HepG2 (cell line): ENCODE measurements around the gene DAGLB. TPM values are rescaled to one million over a fixed set of nuclear protein-coding genes. Genes with fewer than 3 reads are reported as not detected.
A peak's percentile ranks its signal among the peaks of the same experiment; 100 is the strongest.

ENCODE experiments used
- CHD4 ChIP-seq: fragments of 200-600 bp; sonication (generic); IDR thresholded peaks from 2 replicates; pipeline ENCODE4 v1.7.0; 2017; ENCODE audit warnings: mild to moderate bottlenecking, low read length, borderline replicate concordance
- FOXA3 ChIP-seq: IDR thresholded peaks from 2 replicates; pipeline ENCODE4 v1.6.1; 2016; ENCODE audit warnings: missing genetic modification reagents, missing compliant biosample characterization
- FOXP1 ChIP-seq, 2 experiments: fragments of 450-650 bp in 1 of 2; IDR thresholded peaks; 2 replicates each; pipeline ENCODE4 v1.6.1; 2017 to 2018; ENCODE audit warnings: antibody characterized with exemption in 1 of 2
- GMEB1 ChIP-seq: sonication (generic); formaldehyde crosslinking; IDR thresholded peaks from 2 replicates; pipeline ENCODE4 v1.5.1; 2020; ENCODE audit warnings: missing genetic modification reagents, mild to moderate bottlenecking, borderline replicate concordance
- HHEX ChIP-seq: IDR thresholded peaks from 2 replicates; pipeline ENCODE4 v1.6.1; 2016; ENCODE audit warnings: control low read depth
- HNF4G ChIP-seq, 2 experiments: sonication (generic) in 1 of 2; formaldehyde crosslinking in 1 of 2; IDR thresholded peaks; 2 replicates each; pipeline versions ENCODE4 v1.4.0 to v1.6.1; 2011 to 2020; ENCODE audit warnings: borderline replicate concordance in 2 of 2, low read depth in 2 of 2, mild to moderate bottlenecking in 2 of 2, low read length in 1 of 2, missing genetic modification reagents in 1 of 2, moderate library complexity in 1 of 2
- PHF20 ChIP-seq: sonication (generic); formaldehyde crosslinking; IDR thresholded peaks from 2 replicates; pipeline ENCODE4 v1.5.0; 2020; ENCODE audit warnings: mild to moderate bottlenecking, missing genetic modification reagents
- PHF5A ChIP-seq: IDR thresholded peaks from one replicate; pipeline ENCODE4 v1.6.1; 2018; ENCODE audit warnings: low read depth, missing genetic modification reagents; ENCODE audit not compliant: unreplicated experiment
- REPIN1 ChIP-seq: sonication (generic); formaldehyde crosslinking; IDR thresholded peaks from 2 replicates; pipeline ENCODE4 v1.8.0; 2022; ENCODE audit warnings: missing genetic modification reagents, low read depth, mild to moderate bottlenecking, borderline replicate concordance
- ZNF225 ChIP-seq: sonication (generic); formaldehyde crosslinking; IDR thresholded peaks from 2 replicates; pipeline ENCODE4 v1.4.0; 2020; ENCODE audit warnings: mild to moderate bottlenecking, missing genetic modification reagents
- ZNF274 ChIP-seq: sonication (generic); formaldehyde crosslinking; IDR thresholded peaks from 2 replicates; pipeline ENCODE4 v1.5.1; 2020; ENCODE audit warnings: mild to moderate bottlenecking, missing genetic modification reagents
- ZNF446 ChIP-seq: sonication (generic); formaldehyde crosslinking; IDR thresholded peaks from 2 replicates; pipeline ENCODE4 v1.5.0; 2020; ENCODE audit warnings: mild to moderate bottlenecking, missing genetic modification reagents
- ZNF510 ChIP-seq: sonication (generic); formaldehyde crosslinking; IDR thresholded peaks from 2 replicates; pipeline ENCODE4 v1.4.0; 2020; ENCODE audit warnings: low read depth, mild to moderate bottlenecking, missing genetic modification reagents
- ZNF598 ChIP-seq: sonication (generic); formaldehyde crosslinking; IDR thresholded peaks from 2 replicates; pipeline ENCODE4 v1.5.1; 2020; ENCODE audit warnings: mild to moderate bottlenecking, missing genetic modification reagents, borderline replicate concordance
- ZNF646 ChIP-seq: sonication (generic); formaldehyde crosslinking; IDR thresholded peaks from 2 replicates; pipeline ENCODE4 v1.9.0; 2021; ENCODE audit warnings: mild to moderate bottlenecking, missing genetic modification reagents
- ZNF652 ChIP-seq: IDR thresholded peaks from 2 replicates; pipeline ENCODE4 v1.6.1; 2016; ENCODE audit warnings: low read depth, borderline replicate concordance
- ZNF766 ChIP-seq: sonication (generic); formaldehyde crosslinking; IDR thresholded peaks from 2 replicates; pipeline ENCODE4 v1.5.0; 2020; ENCODE audit warnings: missing genetic modification reagents, borderline replicate concordance
- ZNF770 ChIP-seq: sonication (generic); formaldehyde crosslinking; IDR thresholded peaks from 2 replicates; pipeline ENCODE4 v1.5.0; 2020; ENCODE audit warnings: mild to moderate bottlenecking, missing genetic modification reagents
- ZSCAN5A ChIP-seq: sonication (generic); formaldehyde crosslinking; IDR thresholded peaks from 2 replicates; pipeline ENCODE4 v1.8.0; 2022; ENCODE audit warnings: mild to moderate bottlenecking, missing genetic modification reagents, borderline replicate concordance
- polyA plus RNA-seq, 8 experiments: library from polyadenylated mRNA; depleted of rRNA in 3 of 8; stranded (reverse) in 7 of 8; unstranded in 1 of 8; fragments of >200 nt; fragmentation: Illumina TruSeq in 4 of 8; extraction: Trizol in 4 of 8; gene quantifications; 2 replicates each; pipeline versions ENCODE4 v1.2.1 to v1.2.3, GENCODE V29; 2011 to 2016; ENCODE audit warnings: low read depth in 4 of 8, missing spikeins in 1 of 8, mixed read lengths in 1 of 8; ENCODE audit not compliant: insufficient read depth in 1 of 8
- total RNA-seq, 5 experiments: library from RNA; depleted of rRNA; stranded (reverse); fragments of >200 nt; fragmentation: Illumina TruSeq; extraction: Trizol; gene quantifications; 2 replicates each; pipeline ENCODE4 v1.2.3, GENCODE V29; 2016; ENCODE audit warnings: low read depth in 1 of 5

DAGLB gene
- total and polyA plus RNA-seq, 2 of the 13 experiments (the other 11 are each of a cell fraction or from before 2014, with no cell fraction given): 7.9 to 9.8 TPM

DNA sequence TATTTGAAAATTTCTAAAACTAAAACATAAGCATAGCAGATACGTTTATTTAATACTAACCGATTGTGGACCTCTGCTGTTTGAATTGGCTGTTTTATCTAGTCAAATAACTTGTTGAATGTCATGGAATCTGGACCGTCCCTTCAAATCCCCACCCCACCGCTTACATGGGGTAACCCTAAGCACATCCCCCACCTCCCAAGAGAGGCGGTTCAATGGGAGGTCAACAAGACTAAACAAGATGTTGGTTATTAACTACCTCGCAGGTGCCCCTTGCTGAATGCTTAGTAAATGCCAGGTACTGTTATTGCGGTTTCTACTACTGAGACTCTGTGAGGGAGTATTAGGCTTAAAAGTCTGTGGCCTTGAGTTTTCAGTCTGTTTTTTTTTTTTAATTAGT is 70.9 kb downstream of the DAGLB start (continued):
- TF ChIP-seq ZNF446 (CRISPR knock-in tag): no peak
- TF ChIP-seq PHF5A (CRISPR knock-in tag): no peak
- TF ChIP-seq HNF4G (IDR thresholded peaks at IDR 0.05; ENCODE audit: borderline replicate concordance, low read depth, low read length): no peak
- no peak for TF ChIP-seq HNF4G (CRISPR knock-in tag; IDR thresholded peaks at IDR 0.05; ENCODE audit: borderline replicate concordance, low read depth)
- TF ChIP-seq ZNF225 (CRISPR knock-in tag): no peak
- peak; percentile 38; the same call in 1 of the 2 replicates for TF ChIP-seq ZNF652
- TF ChIP-seq ZNF510 (CRISPR knock-in tag): no peak
- TF ChIP-seq ZSCAN5A (CRISPR knock-in tag): no peak
- TF ChIP-seq ZNF274: no peak
- TF ChIP-seq ZNF646 (CRISPR knock-in tag): no peak
- TF ChIP-seq REPIN1: peak; percentile 83
- TF ChIP-seq FOXP1 (IDR thresholded peaks at IDR 0.05): no peak
- peak; percentile 89 for TF ChIP-seq FOXP1 (CRISPR knock-in tag; IDR thresholded peaks at IDR 0.05)
- peak; percentile 79 for TF ChIP-seq FOXA3 (CRISPR knock-in tag)
- TF ChIP-seq ZNF766 (CRISPR knock-in tag): no peak
- no peak for TF ChIP-seq CHD4
- TF ChIP-seq GMEB1 (CRISPR knock-in tag): no peak
- no peak for TF ChIP-seq ZNF770 (CRISPR knock-in tag)
- TF ChIP-seq HHEX (CRISPR knock-in tag): no peak
- no peak for TF ChIP-seq ZNF598 (CRISPR knock-in tag)
- no peak for TF ChIP-seq PHF20 (CRISPR knock-in tag)
